ENCODE data around the gene TSEN2.

DNA sequence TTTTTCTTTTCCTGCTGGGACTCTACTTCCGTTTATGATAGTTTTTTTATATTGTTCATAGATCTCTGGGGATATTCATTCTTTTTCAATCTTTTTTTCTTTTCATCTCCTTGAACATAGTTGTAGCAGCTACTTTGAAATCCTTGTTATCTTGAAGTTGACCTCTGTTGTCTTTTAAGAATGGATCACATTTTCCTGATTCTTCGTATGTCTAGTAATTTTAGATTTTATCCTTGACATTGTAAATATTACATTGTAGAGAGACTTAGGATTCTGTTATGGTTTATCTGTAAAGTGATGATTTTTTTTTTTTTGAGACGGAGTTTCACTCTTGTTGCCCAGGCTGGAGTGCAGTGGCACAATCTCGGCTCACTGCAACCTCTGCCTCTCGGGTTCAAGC lies 93.1 kb downstream of the TSEN2 start:
- no peak for TF ChIP-seq POLR2AphosphoS5 (IDR thresholded peaks at IDR 0.05)
- TF ChIP-seq, protein P1, sequence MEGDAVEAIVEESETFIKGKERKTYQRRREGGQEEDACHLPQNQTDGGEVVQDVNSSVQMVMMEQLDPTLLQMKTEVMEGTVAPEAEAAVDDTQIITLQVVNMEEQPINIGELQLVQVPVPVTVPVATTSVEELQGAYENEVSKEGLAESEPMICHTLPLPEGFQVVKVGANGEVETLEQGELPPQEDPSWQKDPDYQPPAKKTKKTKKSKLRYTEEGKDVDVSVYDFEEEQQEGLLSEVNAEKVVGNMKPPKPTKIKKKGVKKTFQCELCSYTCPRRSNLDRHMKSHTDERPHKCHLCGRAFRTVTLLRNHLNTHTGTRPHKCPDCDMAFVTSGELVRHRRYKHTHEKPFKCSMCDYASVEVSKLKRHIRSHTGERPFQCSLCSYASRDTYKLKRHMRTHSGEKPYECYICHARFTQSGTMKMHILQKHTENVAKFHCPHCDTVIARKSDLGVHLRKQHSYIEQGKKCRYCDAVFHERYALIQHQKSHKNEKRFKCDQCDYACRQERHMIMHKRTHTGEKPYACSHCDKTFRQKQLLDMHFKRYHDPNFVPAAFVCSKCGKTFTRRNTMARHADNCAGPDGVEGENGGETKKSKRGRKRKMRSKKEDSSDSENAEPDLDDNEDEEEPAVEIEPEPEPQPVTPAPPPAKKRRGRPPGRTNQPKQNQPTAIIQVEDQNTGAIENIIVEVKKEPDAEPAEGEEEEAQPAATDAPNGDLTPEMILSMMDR (IDR thresholded peaks at IDR 0.05): no peak
- TF ChIP-seq POLR2A (IDR thresholded peaks at IDR 0.05): no peak
- no peak for TF ChIP-seq EP300 (IDR thresholded peaks at IDR 0.05)

Measured in suprapubic skin (tissue), 4 donors.